Activated T-helper 17 cell treated with anti-CD3 and anti-CD28 coated beads, Interleukin-2, amount 50 U/mL, for 72 hours (primary cell): ENCODE results near the gene FARSA. TPM values are rescaled to one million over a fixed set of nuclear protein-coding genes. Genes with fewer than 3 reads are reported as not detected.

Experiments used
- ATAC-seq: fragments of 150-1000 bp; cut with Tn5 transposase; replicated peaks from 2 replicates; pipeline ENCODE4 v1.10.0; 2021; ENCODE audit warnings: mild to moderate bottlenecking, moderate library complexity
- H3K27ac Mint-ChIP-seq: one replicate; pipeline ENCODE4 v1.8.0; 2022; ENCODE audit warnings: mixed read lengths
- H3K27me3 Mint-ChIP-seq: one replicate; pipeline ENCODE4 v1.8.0; 2022; ENCODE audit warnings: mixed read lengths
- H3K36me3 Mint-ChIP-seq: one replicate; pipeline ENCODE4 v1.8.0; 2022; ENCODE audit warnings: low read depth, mild to moderate bottlenecking, mixed read lengths
- H3K4me1 Mint-ChIP-seq: one replicate; pipeline ENCODE4 v1.8.0; 2022; ENCODE audit warnings: mixed read lengths
- H3K4me3 Mint-ChIP-seq: one replicate; pipeline ENCODE4 v1.8.0; 2022; ENCODE audit warnings: mild to moderate bottlenecking, mixed read lengths
- H3K9me3 Mint-ChIP-seq: one replicate; pipeline ENCODE4 v1.8.0; 2022; ENCODE audit warnings: mixed read lengths
- total RNA-seq, 2 donors: library from RNA; stranded (reverse); gene quantifications; one replicate each; pipeline ENCODE4 v1.2.3, GENCODE V29; 2022

Gene FARSA
- total RNA-seq, 2 donors from 2014 or later: 87.9 to 130 TPM

GRCh38 chr19:12947702-12948611 is 14.4 kb upstream of the FARSA start:
- no peak overlapping the region for H3K27ac Mint-ChIP-seq
- H3K4me3 Mint-ChIP-seq: peak overlapping the region; percentile 97
- no peaks in the 10 kb centered on the region for H3K27me3 Mint-ChIP-seq
- peaks cover 100% of the 10 kb centered on the region for H3K36me3 Mint-ChIP-seq
- H3K9me3 Mint-ChIP-seq: no peaks in the 10 kb centered on the region
- peaks cover 14% of the 10 kb centered on the region for H3K4me1 Mint-ChIP-seq
- no peak for ATAC-seq

GRCh38 chr19:12946731-12947496 is 13.4 kb upstream of the FARSA start:
- Mint-ChIP-seq H3K27ac (peak overlapping the region; percentile 98), H3K9me3 (no peaks in the 10 kb centered on the region), H3K4me1 (peaks cover 14% of the 10 kb centered on the region), H3K36me3 (peaks cover 100% of the 10 kb centered on the region), H3K27me3 (no peaks in the 10 kb centered on the region), H3K4me3 (peak overlapping the region; percentile 97)
- no peak for ATAC-seq

- Mint-ChIP-seq H3K4me3 (peak overlapping the region; percentile 97), H3K27me3 (no peaks in the 10 kb centered on the region), H3K4me1 (peaks cover 14% of the 10 kb centered on the region), H3K27ac (peak overlapping the region; percentile 98), H3K9me3 (no peaks in the 10 kb centered on the region), H3K36me3 (peaks cover 100% of the 10 kb centered on the region)
- peak; percentile 66 for ATAC-seq
These were observed 12.7 kb upstream of the FARSA start for GRCh38 chr19:12946092-12946721.

- no peaks in the 10 kb centered on the region for H3K27me3 Mint-ChIP-seq
- peaks cover 14% of the 10 kb centered on the region for H3K4me1 Mint-ChIP-seq
- H3K36me3 Mint-ChIP-seq: peaks cover 100% of the 10 kb centered on the region
- no peaks in the 10 kb centered on the region for H3K9me3 Mint-ChIP-seq
- peak within 1 kb of the TSS; percentile 98 for H3K27ac Mint-ChIP-seq
- peak within 1 kb of the TSS; percentile 97 for H3K4me3 Mint-ChIP-seq
- ATAC-seq: peak; percentile 84
These were observed 12.1 kb upstream of the FARSA start, which contains the start of gene RAD23A for GRCh38 chr19:12945479-12946091. RAD23A (plus strand) TSS chr19:12945862; CDS start chr19:12945949, 87 bp downstream.

- Mint-ChIP-seq H3K27ac (peak overlapping the region; percentile 98), H3K36me3 (peaks cover 100% of the 10 kb centered on the region), H3K27me3 (no peaks in the 10 kb centered on the region), H3K4me1 (peaks cover 8% of the 10 kb centered on the region), H3K4me3 (peak overlapping the region; percentile 97), H3K9me3 (no peaks in the 10 kb centered on the region)
- no peak for ATAC-seq
These were observed 10.7 kb upstream of the FARSA start for GRCh38 chr19:12944104-12944674.

GRCh38 chr19:12943437-12944044 is 10.0 kb upstream of the FARSA start:
- Mint-ChIP-seq H3K27ac (peak overlapping the region; percentile 2), H3K9me3 (no peaks in the 10 kb centered on the region), H3K36me3 (peaks cover 100% of the 10 kb centered on the region), H3K27me3 (no peaks in the 10 kb centered on the region), H3K4me1 (peaks cover 8% of the 10 kb centered on the region), H3K4me3 (peak overlapping the region; percentile 97)
- ATAC-seq: no peak

- H3K27ac Mint-ChIP-seq: peak overlapping the region; percentile 95
- ATAC-seq: no peak
- H3K36me3 Mint-ChIP-seq: peaks cover 79% of the 10 kb centered on the region
- H3K27me3 Mint-ChIP-seq: no peaks in the 10 kb centered on the region
- H3K4me1 Mint-ChIP-seq: peaks cover 8% of the 10 kb centered on the region
- H3K9me3 Mint-ChIP-seq: no peaks in the 10 kb centered on the region
- H3K4me3 Mint-ChIP-seq: peak overlapping the region; percentile 97
These were observed 7.4 kb upstream of the FARSA start for GRCh38 chr19:12940897-12941296.

GRCh38 chr19:12939975-12940423 is 6.5 kb upstream of the FARSA start:
- H3K36me3 Mint-ChIP-seq: peaks cover 70% of the 10 kb centered on the region
- no peaks in the 10 kb centered on the region for H3K9me3 Mint-ChIP-seq
- H3K27me3 Mint-ChIP-seq: no peaks in the 10 kb centered on the region
- H3K4me1 Mint-ChIP-seq: peaks cover 6% of the 10 kb centered on the region
- H3K27ac Mint-ChIP-seq: peak overlapping the region; percentile 95
- ATAC-seq: no peak
- peak overlapping the region; percentile 97 for H3K4me3 Mint-ChIP-seq

GRCh38 chr19:12938779-12939601 is 5.5 kb upstream of the FARSA start:
- Mint-ChIP-seq H3K9me3 (no peaks in the 10 kb centered on the region), H3K36me3 (peaks cover 60% of the 10 kb centered on the region), H3K27ac (peak overlapping the region; percentile 95), H3K4me3 (peak overlapping the region; percentile 97), H3K27me3 (no peaks in the 10 kb centered on the region), H3K4me1 (peaks cover 1% of the 10 kb centered on the region)
- ATAC-seq: peak; percentile 12

GRCh38 chr19:12937927-12938778 is 4.6 kb upstream of the FARSA start, which contains the start of gene CALR:
CALR (plus strand) TSS chr19:12938609; CDS start chr19:12938680, 71 bp downstream.
- H3K4me1 Mint-ChIP-seq: peaks cover 9% of the 10 kb centered on the region

GRCh38 chr19:12937093-12937926 is 3.8 kb upstream of the FARSA start:
- peak overlapping the region; percentile 95 for H3K27ac Mint-ChIP-seq
- no peak for ATAC-seq
- H3K4me1 Mint-ChIP-seq: peaks cover 18% of the 10 kb centered on the region
- H3K9me3 Mint-ChIP-seq: no peaks in the 10 kb centered on the region
- peak overlapping the region; percentile 97 for H3K4me3 Mint-ChIP-seq
- peaks cover 58% of the 10 kb centered on the region for H3K36me3 Mint-ChIP-seq
- H3K27me3 Mint-ChIP-seq: no peaks in the 10 kb centered on the region

More at GRCh38 chr19:12937927-12938778, 4.6 kb upstream of the FARSA start, which contains the start of gene CALR:
- ATAC-seq: peak; percentile 93
- Mint-ChIP-seq H3K9me3 (no peaks in the 10 kb centered on the region), H3K27ac (peak within 1 kb of the TSS; percentile 95), H3K4me3 (peak within 1 kb of the TSS; percentile 97), H3K27me3 (no peaks in the 10 kb centered on the region), H3K36me3 (peaks cover 58% of the 10 kb centered on the region)
